Measurements from ENCODE around the gene HPS1.

- TF ChIP-seq CTCF (IDR thresholded peaks at IDR 0.05; ENCODE audit: insufficient read depth, low read length, poor library complexity, severe bottlenecking) (no peak), EZH2phosphoT487 (conservative IDR thresholded peaks at IDR 0.05; ENCODE audit: low read length) (no peak)
Observed at GRCh38 chr10:98424295-98425254, 22.2 kb downstream of the HPS1 start.

All from SU-DHL-6 (cell line).